Aorta (tissue), 5 donors: ENCODE measurements around the gene SMOC1. TPM values are rescaled to one million over a fixed set of nuclear protein-coding genes. Genes with fewer than 3 reads are reported as not detected.

ENCODE experiments used
- ATAC-seq: fragments of 200-7000 bp; cut with Tn5 transposase; one replicate; pipeline ENCODE4 v1.9.1; 2022; ENCODE audit warnings: moderate library complexity; ENCODE audit not compliant: low FRiP score
- DNase-seq, 2 donors: peaks; one replicate each; pipeline ENCODE4 v3.0.0-alpha.2; 2020
- H3K27ac ChIP-seq, 2 donors: one replicate each; pipeline ENCODE4 v1.5.1; 2013; ENCODE audit warnings: low read length in 2 of 2, mild to moderate bottlenecking in 2 of 2, moderate library complexity in 2 of 2, control low read depth in 1 of 2, inconsistent platforms in 1 of 2, low read depth in 1 of 2
- H3K27me3 ChIP-seq, 2 donors: one replicate each; pipeline ENCODE4 v1.6.1; 2013; ENCODE audit warnings: control low read depth in 1 of 2, low read length in 1 of 2, mild to moderate bottlenecking in 1 of 2, moderate library complexity in 1 of 2; ENCODE audit not compliant: insufficient read depth in 2 of 2, control insufficient read depth in 1 of 2
- H3K36me3 ChIP-seq, 2 donors: one replicate each; pipeline ENCODE4 v1.6.1; 2013; ENCODE audit warnings: control low read depth in 1 of 2, low read length in 1 of 2, mild to moderate bottlenecking in 1 of 2; ENCODE audit not compliant: insufficient read depth in 2 of 2, control insufficient read depth in 1 of 2
- H3K4me1 ChIP-seq, 2 donors: one replicate each; pipeline ENCODE4 v1.6.1; 2013; ENCODE audit warnings: low read length in 2 of 2, control low read depth in 1 of 2, mild to moderate bottlenecking in 1 of 2, moderate library complexity in 1 of 2; ENCODE audit not compliant: insufficient read depth in 2 of 2, control insufficient read depth in 1 of 2
- H3K4me3 ChIP-seq, 2 donors: one replicate each; pipeline ENCODE4 v1.5.1; 2013; ENCODE audit warnings: low read length in 2 of 2, control low read depth in 1 of 2, mild to moderate bottlenecking in 1 of 2
- H3K9me3 ChIP-seq: one replicate; pipeline ENCODE4 v1.6.1; 2013; ENCODE audit warnings: mild to moderate bottlenecking, low read length; ENCODE audit not compliant: control insufficient read depth
- WGBS, 2 donors: extraction: QIAGEN DNeasy Blood & Tissue Kit; methylation state at CpG; one replicate each; pipeline ENCODE4 v1.1.7; 2013; 5-methylcytosine and 5-hydroxymethylcytosine counted together
- intact Hi-C, 2 donors: fragments of 100-400 bp; cut with DNase I; formaldehyde crosslinking; loops; one replicate each; pipeline versions ENCODE4 v1.14.2 to v1.15.0; 2022
- polyA plus RNA-seq, 2 donors: library from polyadenylated mRNA; stranded (reverse); fragments of 200-250 nt; gene quantifications; one replicate each; pipeline ENCODE4 v1.2.3, GENCODE V29; 2013
- total RNA-seq, 2 donors: library from RNA; stranded (reverse); fragmentation: NEBNext Ultra II Directional; extraction: Animal tissue kit (Norgen Biotek cat#: 25700); gene quantifications; one replicate each; pipeline ENCODE4 v1.2.1, GENCODE V29; 2021
- donor health status: healthy with polysubstance abuse.
- donor health status: Bipolar disorder and iron deficiency.
- donor health status: DM: no; HTN: no; CAD: no.
- donor health status: DM: no; HTN: no; CAD: no.
- donor health status: DM: yes; HTN: yes; CAD: no.

Gene SMOC1
- total and polyA plus RNA-seq, 4 donors = 2.3 to 5.8 (median 4.2) TPM

DNA sequence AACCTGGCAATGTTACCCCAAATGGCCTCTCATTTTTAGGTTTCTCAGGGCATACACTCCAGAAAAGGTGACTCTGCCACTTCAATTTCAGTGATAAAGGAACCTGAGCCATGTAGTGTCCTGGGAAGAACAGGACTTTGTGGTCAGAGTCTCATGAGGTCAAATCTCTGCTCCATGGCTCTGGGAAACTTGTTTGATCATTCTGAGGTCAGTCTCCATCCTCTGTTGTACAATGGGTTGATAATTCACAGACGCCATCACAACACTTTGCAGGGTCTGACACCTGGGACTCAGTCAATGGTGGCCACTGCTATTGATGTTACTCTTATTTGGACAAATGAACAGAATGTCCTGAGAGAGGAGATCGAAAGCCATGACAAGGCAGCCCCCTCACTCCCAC lies 31.1 kb upstream of the SMOC1 start:
- intact Hi-C loops = no loop called here
- Histone ChIP-seq H3K27me3 (peaks cover 0 to 2% of the 10 kb centered on the region in 2 donors), H3K4me1 (no peaks in the 10 kb centered on the region), H3K9me3 (no peaks in the 10 kb centered on the region), H3K36me3 (no peaks in the 10 kb centered on the region), H3K27ac (no peak overlapping the region), H3K4me3 (no peak overlapping the region)
- 82 to 89% methylated on average over 2 of the region's 2 CpGs for WGBS, 2 donors
- ATAC-seq = no peak
- no peak for DNase-seq

- no peaks in the 10 kb centered on the region for H3K9me3 ChIP-seq
- WGBS, 2 donors = 30 to 47% methylated on average over 6 of the region's 6 CpGs
- no peaks in the 10 kb centered on the region for H3K36me3 ChIP-seq
- intact Hi-C loops = no loop called here
- ATAC-seq (no peak), DNase-seq (no peak)
- H3K27me3 ChIP-seq = peaks cover 0 to 2% of the 10 kb centered on the region in 2 donors
- H3K27ac ChIP-seq = no peak overlapping the region
- no peaks in the 10 kb centered on the region for H3K4me1 ChIP-seq
- no peak overlapping the region for H3K4me3 ChIP-seq
Measured at GRCh38 chr14:69848903-69849391, 30.3 kb upstream of the SMOC1 start.

GRCh38 chr14:69850086-69850735 lies 29.0 kb upstream of the SMOC1 start:
- Histone ChIP-seq H3K27me3 (peaks cover 0 to 2% of the 10 kb centered on the region in 2 donors), H3K36me3 (no peaks in the 10 kb centered on the region), H3K27ac (no peak overlapping the region), H3K4me1 (no peaks in the 10 kb centered on the region), H3K9me3 (no peaks in the 10 kb centered on the region), H3K4me3 (no peak overlapping the region)
- WGBS, 2 donors = 70 to 82% methylated on average over 35 of the region's 35 CpGs
- ATAC-seq (no peak), DNase-seq (no peak)
- intact Hi-C loops = no loop called here

DNA sequence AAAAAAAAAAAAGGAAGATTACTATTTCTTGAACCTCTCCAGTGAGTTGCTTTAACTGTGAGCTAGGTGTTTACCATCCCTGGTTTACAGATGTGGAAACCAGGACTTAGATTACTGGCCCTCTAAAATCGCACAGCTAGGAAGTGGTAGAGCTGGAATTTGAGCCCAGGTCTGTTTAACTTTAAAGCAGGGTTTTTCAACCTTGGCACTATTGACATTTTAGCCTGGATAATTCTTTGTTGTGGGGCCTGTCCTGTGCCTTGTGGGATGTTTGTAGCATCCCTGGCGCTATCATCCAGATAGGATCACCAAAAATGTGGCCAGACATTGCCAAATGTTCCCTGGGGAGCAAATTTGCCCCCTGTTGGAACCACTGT lies 28.5 kb upstream of the SMOC1 start:
- intact Hi-C loops = no loop called here
- no peaks in the 10 kb centered on the region for H3K4me1 ChIP-seq
- no peaks in the 10 kb centered on the region for H3K9me3 ChIP-seq
- no peaks in the 10 kb centered on the region for H3K36me3 ChIP-seq
- peaks cover 0 to 2% of the 10 kb centered on the region in 2 donors for H3K27me3 ChIP-seq
- H3K4me3 ChIP-seq = no peak overlapping the region
- DNase-seq (no peak), ATAC-seq (no peak)
- no peak overlapping the region for H3K27ac ChIP-seq
- WGBS, 2 donors = 79 to 80% methylated on average over 2 of the region's 2 CpGs

- Histone ChIP-seq H3K36me3 (no peaks in the 10 kb centered on the region), H3K9me3 (no peaks in the 10 kb centered on the region), H3K27ac (no peak overlapping the region), H3K27me3 (peaks cover 0 to 2% of the 10 kb centered on the region in 2 donors), H3K4me1 (no peaks in the 10 kb centered on the region), H3K4me3 (no peak overlapping the region)
- WGBS, 2 donors = 56 to 64% methylated on average over 7 of the region's 7 CpGs
- DNase-seq (no peak), ATAC-seq (no peak)
- intact Hi-C loops = no loop called here
Measured at GRCh38 chr14:69852531-69853321, 26.5 kb upstream of the SMOC1 start.

DNA sequence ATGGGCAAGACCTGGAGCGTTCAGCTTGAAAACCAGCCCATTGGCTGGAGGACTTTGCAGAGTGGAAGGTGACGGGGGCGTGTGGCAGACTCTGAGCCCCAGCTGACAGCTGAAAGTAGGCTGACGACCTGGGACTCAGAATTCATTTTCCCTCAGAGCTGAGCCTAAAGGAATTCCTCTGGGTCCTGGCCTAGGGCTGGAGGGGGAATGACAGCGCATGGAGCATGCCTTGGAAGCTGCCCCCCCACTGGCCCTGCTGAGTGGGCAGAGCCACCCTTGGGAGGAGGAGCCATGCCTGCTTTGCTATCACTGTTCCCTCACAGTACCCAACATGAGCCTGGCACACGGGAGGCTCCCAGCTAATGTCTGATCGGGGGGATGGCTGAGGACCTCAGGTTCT lies 25.4 kb upstream of the SMOC1 start:
- no peaks in the 10 kb centered on the region for H3K36me3 ChIP-seq

DNA sequence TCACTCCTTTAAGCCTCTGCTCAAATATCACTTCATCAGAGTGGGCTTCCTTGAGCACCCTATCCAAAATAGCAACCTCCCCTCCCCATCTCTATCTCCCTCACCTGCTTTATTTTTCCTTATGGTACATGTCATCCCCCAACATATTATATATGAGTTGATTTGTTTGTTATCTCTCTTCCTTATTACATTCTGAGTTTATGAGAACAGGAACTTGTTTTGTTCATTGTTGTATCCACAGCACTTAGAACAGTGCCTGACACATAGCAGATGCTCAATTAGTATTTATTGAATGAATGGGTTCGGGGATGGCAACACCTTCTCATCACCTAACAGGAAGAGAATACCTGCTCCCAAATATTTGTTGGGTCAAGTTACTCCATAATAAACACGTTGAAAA lies 24.6 kb upstream of the SMOC1 start:
- Histone ChIP-seq H3K27me3 (peaks cover 0 to 2% of the 10 kb centered on the region in 2 donors), H3K4me3 (no peak overlapping the region), H3K4me1 (no peaks in the 10 kb centered on the region), H3K36me3 (no peaks in the 10 kb centered on the region), H3K9me3 (no peaks in the 10 kb centered on the region), H3K27ac (no peak overlapping the region)
- intact Hi-C loops = no loop called here
- no peak for DNase-seq
- 66 to 70% methylated on average over 2 of the region's 2 CpGs for WGBS, 2 donors
- ATAC-seq = no peak

More for the DNA sequence above, 25.4 kb upstream of the SMOC1 start:
- no peak overlapping the region for H3K4me3 ChIP-seq
- intact Hi-C loops = no loop called here
- ATAC-seq (no peak), DNase-seq (no peak)
- H3K4me1 ChIP-seq = no peaks in the 10 kb centered on the region
- 53 to 58% methylated on average over 7 of the region's 7 CpGs for WGBS, 2 donors
- peaks cover 0 to 2% of the 10 kb centered on the region in 2 donors for H3K27me3 ChIP-seq
- H3K27ac ChIP-seq = no peak overlapping the region
- H3K9me3 ChIP-seq = no peaks in the 10 kb centered on the region

DNA sequence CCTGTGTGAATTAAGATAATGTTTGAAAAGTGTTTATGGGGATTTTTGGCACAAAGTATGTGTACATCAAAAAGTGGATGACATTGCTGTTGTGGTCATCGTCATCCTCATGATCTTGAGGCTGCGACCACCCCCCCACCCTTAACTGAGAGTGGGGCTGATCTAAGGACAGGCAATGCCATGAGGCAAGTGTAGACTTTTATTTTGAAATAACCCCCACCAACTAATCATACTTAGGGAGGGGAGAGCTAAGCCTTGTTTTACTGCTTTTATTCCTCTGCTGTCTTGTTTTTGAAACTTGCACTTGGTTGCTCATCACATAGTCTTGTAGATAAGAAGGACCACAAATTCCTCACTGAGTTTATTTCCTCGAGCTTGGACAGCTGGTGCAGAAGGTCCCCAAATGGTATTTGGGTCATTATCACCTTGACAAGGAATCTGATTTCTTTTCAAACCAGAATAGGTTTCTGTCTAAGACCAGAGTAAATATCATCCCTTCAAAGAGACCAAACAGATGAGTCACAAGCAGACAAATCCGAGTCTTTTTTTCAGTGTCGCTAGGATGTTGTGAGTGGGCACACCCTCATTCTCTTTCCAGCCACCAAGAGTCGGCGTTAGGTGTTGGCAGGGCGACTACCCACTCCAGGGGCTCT lies 23.9 kb upstream of the SMOC1 start:
- ATAC-seq = no peak
- H3K4me3 ChIP-seq = no peak overlapping the region
- WGBS, 2 donors = 74 to 76% methylated on average over 8 of the region's 8 CpGs
- intact Hi-C loops = no loop called here
- no peaks in the 10 kb centered on the region for H3K4me1 ChIP-seq
- no peak for DNase-seq
- H3K36me3 ChIP-seq = no peaks in the 10 kb centered on the region
- peaks cover 0 to 2% of the 10 kb centered on the region in 2 donors for H3K27me3 ChIP-seq
- no peak overlapping the region for H3K27ac ChIP-seq
- no peaks in the 10 kb centered on the region for H3K9me3 ChIP-seq
